HG03066 (cell line): Measurements from ENCODE around the gene SPATA33.
"Not testable (repeated sequence)": the region's sequence is repeated elsewhere in the genome, so short reads cannot be mapped to it uniquely, and the experiment has no call there.

Experiments
- ATAC-seq: cut with Tn5 transposase; IDR thresholded peaks from one replicate; pipeline ENCODE4 v1.9.1; 2021; ENCODE audit warnings: low read depth; ENCODE audit not compliant: unreplicated experiment

SPATA33 gene

DNA sequence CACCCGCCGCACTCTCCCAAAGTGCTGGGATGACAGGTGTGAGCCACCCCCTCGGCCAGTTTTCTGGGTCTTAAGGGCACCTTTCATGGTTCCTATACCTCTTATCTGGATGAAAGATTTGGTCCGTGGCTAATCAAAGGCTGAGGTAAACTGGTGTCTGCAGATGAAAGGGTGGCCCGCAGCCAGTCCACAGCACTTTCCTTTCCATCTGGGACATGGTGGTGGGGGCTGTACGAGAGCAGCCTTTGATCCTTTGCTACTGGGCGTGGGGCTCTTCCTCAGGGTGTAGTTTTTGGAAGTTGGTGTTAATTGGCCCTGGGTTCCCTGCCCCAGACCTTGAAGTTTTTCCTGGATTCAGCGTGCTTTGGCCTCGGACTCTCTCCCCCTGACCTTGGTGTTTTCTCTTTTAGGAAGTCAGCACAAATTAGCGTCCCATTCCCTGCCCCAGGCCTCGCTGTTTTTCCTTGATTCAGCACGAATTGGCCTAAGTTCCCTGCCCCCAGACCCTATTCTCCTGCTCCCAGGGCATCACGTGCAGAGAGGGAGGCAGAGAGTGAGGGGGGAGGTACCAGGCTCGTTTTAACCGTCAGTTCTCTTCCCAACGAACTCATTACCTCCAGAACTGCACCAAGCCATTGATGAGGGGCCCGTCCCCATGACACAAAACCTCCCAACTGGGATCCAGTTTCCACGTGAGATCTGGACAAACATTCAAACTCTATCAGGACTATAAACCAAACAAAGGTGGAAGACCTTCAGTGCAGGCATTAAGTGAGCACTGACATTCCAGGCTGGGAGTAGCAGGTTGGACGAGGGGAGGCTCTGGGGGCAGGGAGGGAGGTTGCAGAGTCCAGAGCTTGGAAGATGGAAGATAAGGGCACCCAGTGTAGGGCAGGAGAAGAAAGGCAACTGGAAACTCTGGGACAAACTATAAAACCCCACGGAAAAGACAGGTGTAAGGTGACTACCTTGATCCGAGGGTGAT is 32.6 kb upstream of the SPATA33 start:
- ATAC-seq = no peak

DNA sequence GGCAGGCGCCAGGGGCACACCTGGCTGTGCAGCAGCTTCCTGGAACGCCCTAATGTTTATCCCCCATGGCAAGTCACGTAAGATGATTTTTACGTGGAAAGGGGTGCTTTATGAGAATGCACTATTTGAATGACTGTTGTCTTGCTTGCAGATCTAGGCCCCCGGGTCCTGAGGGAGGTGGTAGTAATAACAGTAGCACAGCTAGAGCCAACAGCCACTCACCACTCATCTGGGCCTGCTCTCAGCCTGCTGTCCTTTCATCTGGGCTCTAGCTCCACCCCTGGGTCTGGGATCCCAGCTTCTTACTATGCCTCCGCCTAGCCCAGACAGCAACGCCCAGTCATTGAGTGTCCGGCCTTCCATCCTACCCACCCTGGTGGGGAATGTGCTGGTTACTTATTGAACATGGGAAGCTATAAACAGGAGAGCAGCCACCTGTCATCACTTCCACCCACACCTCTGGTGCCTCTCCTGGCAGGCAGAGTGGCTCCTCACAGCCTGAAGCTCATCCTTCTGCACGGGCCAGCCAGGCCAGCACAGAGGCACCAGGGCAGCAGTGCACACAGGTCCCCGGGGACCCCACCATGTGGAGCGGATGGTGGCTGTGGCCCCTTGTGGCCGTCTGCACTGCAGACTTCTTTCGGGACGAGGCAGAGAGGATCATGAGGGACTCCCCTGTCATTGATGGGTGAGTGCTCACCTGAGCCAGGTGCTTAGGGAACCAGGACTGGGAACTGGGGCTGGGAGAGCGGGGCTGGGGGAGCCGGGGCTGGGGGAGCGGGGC is 27.6 kb upstream of the SPATA33 start:
- no peak for ATAC-seq

DNA sequence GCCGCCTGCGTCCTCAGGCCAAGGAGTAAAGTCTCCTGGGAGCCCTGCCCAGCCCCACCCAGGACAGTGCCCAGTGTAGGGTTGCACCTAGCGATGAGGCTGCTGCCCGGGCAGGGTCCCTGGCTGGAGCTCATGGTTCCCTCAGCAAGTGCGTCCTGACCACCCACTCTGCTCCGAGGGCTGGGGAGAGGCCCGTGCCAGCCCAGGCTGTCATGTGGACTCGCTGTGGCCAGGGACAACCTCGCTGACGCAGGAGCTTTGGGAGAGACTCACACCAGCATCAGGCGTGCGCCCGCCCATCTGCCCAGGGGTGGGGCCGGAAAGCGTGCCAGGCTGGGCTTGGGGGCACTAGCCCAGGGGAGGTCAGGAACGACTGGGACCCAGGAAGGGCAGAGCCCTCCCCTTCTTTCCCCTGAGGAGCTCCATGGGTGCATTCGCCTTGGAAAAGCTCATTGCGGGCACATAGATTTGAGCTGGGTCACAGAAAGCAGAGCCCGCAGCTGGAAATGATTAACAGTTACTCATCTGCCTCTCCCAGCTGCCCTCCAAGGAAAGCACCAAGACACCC is 24.5 kb upstream of the SPATA33 start:
- ATAC-seq = no peak

DNA sequence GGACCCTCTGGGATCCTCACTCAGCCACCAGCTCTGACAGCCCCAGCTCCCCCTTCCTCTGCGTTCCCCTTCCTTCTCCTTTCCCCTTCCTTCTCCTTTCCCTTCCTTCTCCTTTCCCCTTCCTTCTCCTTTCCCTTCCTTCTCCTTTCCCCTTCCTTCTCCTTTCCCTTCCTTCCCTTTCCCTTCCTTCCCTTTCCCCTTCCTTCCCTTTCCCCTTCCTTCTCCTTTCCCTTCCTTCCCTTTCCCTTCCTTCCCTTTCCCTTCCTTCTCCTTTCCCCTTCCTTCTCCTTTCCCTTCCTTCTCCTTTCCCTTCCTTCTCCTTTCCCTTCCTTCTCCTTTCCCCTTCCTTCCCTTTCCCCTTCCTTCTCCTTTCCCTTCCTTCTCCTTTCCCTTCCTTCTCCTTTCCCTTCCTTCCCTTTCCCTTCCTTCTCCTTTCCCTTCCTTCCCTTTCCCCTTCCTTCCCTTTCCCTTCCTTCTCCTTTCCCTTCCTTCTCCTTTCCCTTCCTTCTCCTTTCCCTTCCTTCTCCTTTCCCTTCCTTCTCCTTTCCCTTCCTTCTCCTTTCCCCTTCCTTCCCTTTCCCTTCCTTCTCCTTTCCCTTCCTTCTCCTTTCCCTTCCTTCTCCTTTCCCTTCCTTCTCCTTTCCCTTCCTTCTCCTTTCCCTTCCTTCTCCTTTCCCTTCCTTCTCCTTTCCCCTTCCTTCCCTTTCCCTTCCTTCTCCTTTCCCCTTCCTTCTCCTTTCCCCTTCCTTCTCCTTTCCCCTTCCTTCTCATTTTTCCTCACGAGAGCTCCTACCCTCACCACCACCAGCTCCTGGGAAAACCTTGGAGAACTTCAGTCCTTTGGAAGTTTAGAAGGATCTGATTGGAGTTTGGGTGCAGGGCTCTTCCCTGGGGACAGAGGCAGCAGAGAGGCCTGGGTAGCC is 22.9 kb upstream of the SPATA33 start:
- not testable (repeated sequence) for ATAC-seq

DNA sequence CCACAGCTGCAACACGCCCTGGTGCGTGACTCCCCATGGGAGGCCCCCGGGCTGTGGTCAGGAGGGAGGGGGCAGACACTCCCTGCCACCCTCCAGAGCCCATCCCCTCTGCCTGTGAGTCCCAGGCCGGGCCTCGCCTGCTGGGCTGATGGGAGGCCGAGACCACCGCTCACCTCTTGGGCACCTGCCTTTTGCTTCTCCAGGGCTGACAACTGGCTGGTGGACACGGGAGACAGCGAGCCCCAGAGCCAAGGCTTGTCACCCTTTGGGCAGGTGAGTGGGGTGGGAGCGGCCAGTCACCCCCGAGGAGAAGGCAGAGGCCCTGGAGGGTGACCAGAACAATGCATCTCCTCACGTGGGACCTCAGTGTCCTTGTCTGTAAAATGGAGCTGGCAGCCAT is 21.0 kb upstream of the SPATA33 start:
- no peak for ATAC-seq

DNA sequence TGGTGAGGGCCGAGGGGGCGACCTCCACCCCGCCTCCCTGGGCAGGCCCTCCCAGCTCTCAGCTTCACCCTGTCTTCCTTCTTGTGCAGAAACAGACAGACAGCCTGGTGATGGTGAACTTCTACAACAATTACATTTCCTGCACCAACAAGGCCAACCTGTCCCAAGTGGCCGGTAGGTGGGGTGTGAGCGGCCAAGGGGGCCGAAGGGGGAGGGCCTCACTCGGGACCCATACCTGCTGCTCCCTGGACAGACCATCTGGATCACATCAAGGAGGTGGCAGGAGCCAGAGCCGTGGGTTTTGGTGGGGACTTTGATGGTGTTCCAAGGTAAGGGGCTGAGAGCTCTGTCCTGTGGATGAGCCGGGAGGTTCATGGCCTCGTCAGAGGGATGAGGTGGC is 20.3 kb upstream of the SPATA33 start:
- no peak for ATAC-seq

DNA sequence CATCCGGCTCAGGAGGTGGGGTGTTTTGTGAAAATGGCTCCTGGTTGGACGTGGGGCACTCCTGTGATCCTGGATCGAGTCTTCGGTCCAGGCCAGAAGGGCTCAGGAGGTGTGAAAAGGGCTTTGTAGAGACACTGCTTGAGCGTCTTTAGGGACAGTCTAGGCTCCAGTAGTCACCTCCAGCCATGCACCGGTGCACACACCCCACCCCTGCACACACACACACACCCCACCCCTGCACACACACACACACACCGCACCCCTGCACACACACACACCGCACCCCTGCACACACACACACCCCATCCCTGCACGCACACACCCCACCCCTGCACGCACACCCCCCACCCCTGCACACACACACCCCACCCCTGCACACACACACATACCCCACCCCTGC is 19.2 kb upstream of the SPATA33 start:
- no peak for ATAC-seq

DNA sequence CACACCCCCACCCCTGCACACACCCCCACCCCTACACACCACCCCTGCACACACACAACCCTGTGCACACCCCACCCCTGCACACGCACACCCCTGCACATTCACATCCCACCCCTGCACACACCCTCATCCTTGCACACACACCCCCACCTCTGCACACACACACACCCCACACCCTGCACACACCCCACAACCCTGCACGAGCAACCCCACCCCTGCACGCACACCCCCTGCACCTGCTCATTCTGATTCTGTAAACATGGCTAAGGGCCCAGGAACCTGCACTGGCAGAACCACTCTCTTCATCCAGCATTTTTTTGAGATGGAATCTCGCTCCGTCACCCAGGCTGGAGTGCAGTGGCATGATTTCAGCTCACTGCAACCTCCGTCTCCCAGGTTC is 18.3 kb upstream of the SPATA33 start:
- no peak for ATAC-seq

DNA sequence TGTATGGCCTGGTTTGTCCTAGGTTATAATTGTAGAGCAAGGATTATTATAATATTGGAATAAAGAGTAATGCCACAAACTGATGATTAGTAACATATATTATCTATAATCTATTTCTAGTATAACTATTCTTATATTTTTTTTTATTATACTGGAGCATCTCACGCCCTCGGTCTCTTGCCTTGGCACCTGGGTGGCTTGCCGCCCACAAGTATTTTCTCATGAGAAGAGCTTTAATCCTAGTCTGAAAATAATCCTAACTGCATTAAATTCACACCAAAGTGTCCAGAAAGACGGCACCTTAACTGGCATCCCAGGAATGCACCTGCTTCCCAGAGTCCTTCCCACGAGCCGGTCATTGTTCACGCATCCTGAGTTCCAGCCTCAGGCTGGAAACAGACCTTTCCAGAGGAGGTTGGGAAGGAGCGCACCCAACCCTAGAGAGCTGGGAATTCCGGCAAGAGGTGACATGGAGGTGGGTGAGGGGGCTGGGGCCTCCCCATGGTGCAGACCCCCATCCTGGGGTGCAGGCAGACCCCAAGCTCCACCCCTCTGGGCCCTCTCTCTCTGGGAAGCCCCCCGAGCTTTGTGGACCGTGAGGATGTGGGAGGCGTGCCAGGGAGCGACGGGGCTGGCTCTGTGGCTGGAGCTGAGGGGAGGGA is 16.0 kb upstream of the SPATA33 start:
- no peak for ATAC-seq

DNA sequence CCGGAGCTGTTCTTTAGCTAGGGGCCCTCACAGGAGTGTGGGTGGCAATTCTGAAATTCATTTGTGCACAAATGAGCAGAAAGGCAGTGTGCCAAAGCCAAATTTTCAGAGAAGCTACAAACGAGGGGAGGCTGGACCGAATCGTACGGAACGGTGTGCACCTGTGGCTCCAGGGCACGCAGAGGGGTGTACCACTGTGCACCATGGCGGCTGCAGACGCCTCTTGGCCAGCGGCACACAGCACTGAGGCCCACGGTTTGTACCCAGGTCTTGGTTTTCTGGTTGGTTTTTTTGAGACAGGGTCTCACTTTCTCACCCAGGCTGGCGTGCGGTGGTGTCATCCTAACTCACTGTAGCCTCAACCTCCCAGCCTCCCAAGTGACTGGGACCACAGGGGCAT is 15.1 kb upstream of the SPATA33 start:
- ATAC-seq = no peak

DNA sequence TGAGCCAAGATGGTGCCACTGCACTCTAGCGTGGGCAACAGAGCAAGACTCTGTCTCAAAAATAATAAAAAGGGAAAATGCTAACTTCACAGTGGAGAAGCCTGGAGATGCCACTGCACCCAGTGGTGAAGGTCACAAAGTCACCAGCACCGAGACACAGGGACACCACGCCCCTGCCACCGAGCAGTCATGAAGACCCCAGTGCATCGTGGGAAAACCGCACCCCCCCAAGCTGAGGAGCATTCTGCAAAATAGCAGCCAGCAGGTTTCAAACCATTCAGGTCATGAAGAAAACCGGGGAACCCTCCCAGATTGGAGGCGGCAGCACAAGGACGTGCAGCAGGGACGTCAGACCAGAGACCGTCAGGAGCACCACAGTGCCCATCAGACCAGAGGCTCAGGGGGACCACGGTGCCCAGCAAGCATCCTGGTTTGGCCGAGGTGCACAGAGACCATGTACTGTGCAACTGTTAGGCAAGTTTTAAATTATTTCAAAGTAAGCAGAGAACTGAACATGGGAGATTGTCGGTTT is 13.8 kb upstream of the SPATA33 start:
- ATAC-seq = no peak

DNA sequence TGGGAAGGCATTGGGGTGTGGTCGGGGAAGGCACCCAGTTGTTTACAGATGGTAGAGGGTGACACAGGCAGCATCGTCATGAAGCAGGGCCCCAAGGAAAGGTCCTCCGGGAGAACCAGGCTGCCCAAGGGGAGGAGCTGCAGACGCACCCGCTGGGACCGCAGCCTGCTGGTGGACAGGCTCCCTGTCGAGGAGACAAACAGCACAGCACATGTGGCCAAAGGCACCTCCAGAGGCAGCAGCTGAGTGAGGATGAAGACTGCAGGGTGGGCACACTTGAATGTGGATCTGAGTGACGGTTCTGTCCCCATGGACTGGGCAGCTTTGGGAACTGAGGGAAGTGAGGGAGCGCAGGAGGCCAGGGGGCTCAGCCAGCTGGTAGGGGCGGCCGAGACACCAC is 12.5 kb upstream of the SPATA33 start:
- no peak for ATAC-seq

DNA sequence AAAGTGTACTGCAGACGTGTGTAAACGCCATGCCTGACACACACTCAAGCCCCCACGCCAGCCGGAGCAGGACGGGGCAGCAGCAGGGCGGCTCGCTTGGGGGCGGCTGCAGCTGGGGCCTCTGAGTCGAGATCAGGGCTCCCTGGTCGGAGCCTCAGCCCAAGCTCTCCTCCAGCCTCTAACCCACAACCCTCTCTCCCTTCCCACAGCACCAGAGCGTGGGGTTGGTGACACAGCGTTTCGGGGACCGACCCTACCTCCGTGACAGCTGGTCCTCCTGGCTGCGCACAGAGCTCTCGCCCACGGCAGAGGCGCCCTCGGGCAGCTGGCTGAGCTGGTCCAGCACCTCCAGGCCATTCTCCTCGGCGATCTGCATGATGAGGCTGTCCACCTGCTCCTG is 11.4 kb upstream of the SPATA33 start:
- no peak for ATAC-seq

DNA sequence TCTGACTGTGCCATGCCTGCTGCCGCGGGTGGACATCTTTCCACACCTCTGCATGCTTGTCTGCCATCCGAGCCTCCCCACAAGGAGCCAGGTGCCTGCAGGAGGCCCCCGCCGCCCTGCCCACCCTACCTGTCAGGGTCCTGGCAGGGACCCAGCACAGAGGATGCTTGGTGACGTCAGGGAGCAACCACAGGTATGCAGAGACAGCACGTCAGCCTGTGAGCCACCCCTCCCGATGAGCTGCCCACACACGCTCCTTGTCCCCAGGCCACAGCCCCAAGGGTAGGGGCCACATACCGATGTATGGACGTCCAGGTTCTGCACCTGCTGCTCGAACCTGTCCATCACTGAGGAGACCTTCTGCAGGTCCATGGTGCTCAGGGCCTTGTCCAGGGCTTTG is 10.7 kb upstream of the SPATA33 start:
- ATAC-seq = no peak

DNA sequence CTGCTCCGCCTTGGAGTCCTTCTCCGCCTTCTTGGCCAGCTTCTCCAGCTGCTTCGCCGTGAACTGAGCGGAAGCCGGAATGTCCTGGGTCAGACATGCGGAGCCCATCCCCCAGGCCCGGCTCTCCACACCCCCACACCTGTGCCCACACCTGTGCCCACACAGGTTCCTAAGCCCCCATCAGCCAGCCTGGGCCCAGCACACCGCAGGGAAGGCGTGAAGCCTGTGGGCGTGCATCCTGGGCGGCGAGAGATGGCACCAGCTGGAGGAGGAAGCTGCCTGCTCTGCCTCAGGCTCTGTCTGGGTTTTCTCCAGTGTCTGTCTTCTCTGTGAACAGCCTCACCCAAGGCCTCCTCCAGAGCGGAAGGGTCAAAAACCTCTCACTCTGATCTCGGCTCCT is 6.1 kb upstream of the SPATA33 start:
- no peak for ATAC-seq

DNA sequence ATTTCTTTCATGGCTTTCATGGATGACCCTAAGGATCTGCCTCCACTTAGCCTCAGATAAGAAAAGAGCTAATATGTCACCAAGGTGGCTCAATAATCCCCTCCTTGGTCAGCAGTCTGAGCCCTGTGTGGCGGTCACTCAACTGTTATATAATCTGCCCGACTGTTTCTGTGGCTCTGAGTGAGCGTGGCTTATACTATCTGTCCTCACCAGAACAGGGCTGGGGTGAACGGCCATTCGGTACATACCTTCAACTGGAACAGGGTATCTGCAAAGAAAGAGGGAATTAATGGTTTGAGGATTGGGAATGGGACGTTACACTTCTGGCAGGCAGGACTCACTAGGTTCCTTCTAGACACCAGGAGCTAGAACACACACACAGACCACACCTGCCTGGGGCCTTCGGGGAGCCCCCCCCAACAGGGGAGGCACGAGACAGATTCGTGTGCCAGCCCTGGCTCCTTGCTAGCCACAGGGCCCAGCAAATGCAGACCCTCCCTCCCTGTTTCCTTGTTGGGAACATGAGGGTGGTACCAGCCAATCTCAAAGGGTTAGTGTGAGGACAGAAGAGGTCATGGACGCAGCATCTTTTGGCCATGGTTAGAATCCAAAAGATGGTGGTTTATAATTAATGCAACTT is 3.9 kb upstream of the SPATA33 start:
- ATAC-seq = no peak

DNA sequence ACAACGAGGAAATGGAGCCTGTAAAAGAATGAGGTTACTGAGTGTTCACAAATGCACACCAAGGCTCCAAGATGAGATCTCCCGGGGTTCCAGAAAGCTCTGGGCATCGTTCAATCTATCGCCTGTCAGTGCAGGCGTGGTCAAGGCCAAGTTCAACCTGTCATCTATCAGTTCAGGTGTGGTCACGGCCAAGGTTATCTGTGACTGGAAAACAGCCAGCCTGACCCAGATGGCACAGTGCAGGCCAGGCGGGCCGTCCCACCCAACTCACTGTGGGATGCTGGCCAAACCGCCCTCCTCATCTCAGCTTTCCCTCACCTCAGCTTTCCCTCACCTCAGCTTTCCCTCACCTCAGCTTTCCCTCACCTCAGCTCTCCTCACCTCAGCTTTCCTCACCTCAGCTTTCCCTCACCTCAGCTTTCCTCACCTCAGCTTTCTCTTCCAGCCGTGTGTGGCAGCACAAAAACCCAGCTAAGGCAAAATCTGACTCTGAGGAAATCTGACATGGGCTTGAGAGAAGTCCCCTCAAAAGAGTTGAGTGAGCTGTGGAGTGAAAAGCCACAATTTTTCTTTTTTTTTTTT is 2.5 kb upstream of the SPATA33 start:
- ATAC-seq = no peak

DNA sequence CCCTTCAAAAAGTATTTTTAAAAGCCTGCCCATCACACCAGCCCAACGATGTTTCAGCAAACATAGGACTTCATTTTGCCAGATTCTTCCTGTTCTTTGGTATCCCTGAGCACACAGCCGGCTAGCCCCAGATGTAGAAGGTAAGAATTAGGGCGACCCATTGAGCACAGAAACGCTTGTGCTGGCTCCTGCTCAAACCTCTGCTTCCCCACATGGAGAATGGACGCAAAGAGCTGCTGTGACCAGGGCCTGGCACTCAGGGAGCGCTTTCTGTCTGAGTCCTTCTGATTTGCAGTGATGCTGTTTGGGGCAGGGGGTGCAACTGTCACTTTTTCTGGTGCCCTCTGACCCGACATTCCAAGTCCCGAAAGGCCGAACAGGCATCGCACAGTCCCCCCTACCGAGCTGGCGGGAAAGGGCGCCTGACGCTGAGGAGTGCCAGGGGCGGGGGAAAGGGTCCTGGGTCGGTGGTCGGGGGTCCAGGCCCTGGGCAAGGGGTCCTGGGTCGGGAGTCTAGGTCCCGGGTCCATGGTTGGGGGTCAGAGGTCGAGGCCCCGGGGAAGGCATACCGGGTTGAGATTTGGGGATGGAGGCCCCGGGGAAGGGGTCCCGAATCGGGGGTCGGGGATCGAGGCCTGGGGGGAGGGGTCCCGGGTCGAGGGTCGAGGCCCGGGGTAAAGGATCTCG is 1.1 kb upstream of the SPATA33 start:
- no peak for ATAC-seq
